GM10266 (cell line): ENCODE results near the gene EPN2.

Experiments
- DNase-seq: peaks from one replicate; pipeline ENCODE4 v3.0.0; 2012; ENCODE audit errors: extremely low spot score
- CTCF ChIP-seq: IDR thresholded peaks from 2 replicates; pipeline ENCODE4 v1.5.1; 2012; ENCODE audit warnings: mild to moderate bottlenecking, low read depth; ENCODE audit not compliant: control insufficient read depth, insufficient read depth; ENCODE audit errors: missing control alignments

The EPN2 gene

GRCh38 chr17:19298569-19299213, 61.5 kb downstream of the EPN2 start:
- TF ChIP-seq CTCF, result no peak
- DNase-seq, result no peak

- TF ChIP-seq CTCF, result no peak
- no peak for DNase-seq
Observed at GRCh38 chr17:19299214-19299747, 62.1 kb downstream of the EPN2 start.

- DNase-seq, result no peak
- no peak for TF ChIP-seq CTCF
Observed at GRCh38 chr17:19299866-19300265, 62.7 kb downstream of the EPN2 start.

GRCh38 chr17:19301274-19301951, 64.2 kb downstream of the EPN2 start:
- no peak for DNase-seq
- no peak for TF ChIP-seq CTCF

- DNase-seq, result no peak
- no peak for TF ChIP-seq CTCF
Observed at GRCh38 chr17:19301973-19302372, 64.8 kb downstream of the EPN2 start.

GRCh38 chr17:19302791-19303331, 65.7 kb downstream of the EPN2 start:
- no peak for DNase-seq
- no peak for TF ChIP-seq CTCF

- DNase-seq, result no peak
- TF ChIP-seq CTCF, result no peak
Observed at GRCh38 chr17:19303367-19303776, 66.2 kb downstream of the EPN2 start.
